Esophagus squamous epithelium (tissue), 5 donors: Measurements from ENCODE around the gene MAD1L1. TPM values are rescaled to one million over a fixed set of nuclear protein-coding genes. Genes with fewer than 3 reads are reported as not detected.

ENCODE experiments used
- DNase-seq: peaks from one replicate; lab custom pipeline; 2025; lab: John Stamatoyannopoulos, UW
- H3K27ac ChIP-seq, 4 donors: fragments of 200-600 bp; sonication (generic); one replicate each; pipeline ENCODE4 v1.5.1; 2016 to 2019; ENCODE audit warnings: mild to moderate bottlenecking in 1 of 4
- H3K27me3 ChIP-seq, 4 donors: fragments of 200-600 bp; sonication (generic); 1 replicate in 3 of 4; 2 replicates in 1 of 4; pipeline versions ENCODE4 v1.5.1 to v1.6.0; 2017 to 2021; ENCODE audit warnings: antibody characterized with exemption in 1 of 4
- H3K36me3 ChIP-seq, 3 donors: fragments of 200-600 bp; sonication (generic); one replicate each; pipeline ENCODE4 v1.5.1; 2016 to 2019
- H3K4me1 ChIP-seq, 3 donors: fragments of 200-600 bp; sonication (generic); one replicate each; pipeline ENCODE4 v1.5.1; 2017 to 2019
- H3K4me3 ChIP-seq, 4 donors: fragments of 200-600 bp; sonication (generic); 1 replicate in 3 of 4; 2 replicates in 1 of 4; pipeline ENCODE4 v1.5.1; 2016 to 2019; ENCODE audit warnings: mild to moderate bottlenecking in 2 of 4, moderate library complexity in 1 of 4
- H3K9me3 ChIP-seq, 3 donors: fragments of 200-600 bp; sonication (generic); one replicate each; pipeline ENCODE4 v1.5.1; 2016 to 2019
- POLR2A ChIP-seq, 4 donors: fragments of 450-650 bp; IDR thresholded peaks; one replicate each; pipeline ENCODE4 v1.6.1; 2017; ENCODE audit warnings: antibody characterized with exemption in 4 of 4, mild to moderate bottlenecking in 4 of 4, moderate library complexity in 3 of 4
- WGBS, 2 donors: methylation state at CpG; one replicate each; pipeline ENCODE4 v1.1.5; 2018; 5-methylcytosine and 5-hydroxymethylcytosine counted together
- intact Hi-C: fragments of 100-400 bp; cut with DNase I; formaldehyde crosslinking; loops from one replicate; pipeline ENCODE4 v1.15.0; 2022
- total RNA-seq, 4 donors: library from RNA; depleted of rRNA; stranded (reverse); fragments of >200 nt; gene quantifications; one replicate each; pipeline ENCODE4 v1.1.0, GENCODE V29; 2016
- TF ChIP-seq, protein P1 (sequence below), 6 experiments: fragments of 450-650 bp in 4 of 6; fragments of 200-600 bp in 2 of 6; sonication (generic) in 2 of 6; IDR thresholded peaks; one replicate each; pipeline ENCODE4 v1.5.1; 2016 to 2019; ENCODE audit warnings: antibody characterized with exemption in 6 of 6, mild to moderate bottlenecking in 4 of 6, moderate library complexity in 4 of 6
- donor health status: DM: yes; HTN: yes; CAD: no.

Gene MAD1L1
- total RNA-seq, 4 donors from 2014 or later = 16.6 to 40.4 (median 30.2) TPM

DNA sequence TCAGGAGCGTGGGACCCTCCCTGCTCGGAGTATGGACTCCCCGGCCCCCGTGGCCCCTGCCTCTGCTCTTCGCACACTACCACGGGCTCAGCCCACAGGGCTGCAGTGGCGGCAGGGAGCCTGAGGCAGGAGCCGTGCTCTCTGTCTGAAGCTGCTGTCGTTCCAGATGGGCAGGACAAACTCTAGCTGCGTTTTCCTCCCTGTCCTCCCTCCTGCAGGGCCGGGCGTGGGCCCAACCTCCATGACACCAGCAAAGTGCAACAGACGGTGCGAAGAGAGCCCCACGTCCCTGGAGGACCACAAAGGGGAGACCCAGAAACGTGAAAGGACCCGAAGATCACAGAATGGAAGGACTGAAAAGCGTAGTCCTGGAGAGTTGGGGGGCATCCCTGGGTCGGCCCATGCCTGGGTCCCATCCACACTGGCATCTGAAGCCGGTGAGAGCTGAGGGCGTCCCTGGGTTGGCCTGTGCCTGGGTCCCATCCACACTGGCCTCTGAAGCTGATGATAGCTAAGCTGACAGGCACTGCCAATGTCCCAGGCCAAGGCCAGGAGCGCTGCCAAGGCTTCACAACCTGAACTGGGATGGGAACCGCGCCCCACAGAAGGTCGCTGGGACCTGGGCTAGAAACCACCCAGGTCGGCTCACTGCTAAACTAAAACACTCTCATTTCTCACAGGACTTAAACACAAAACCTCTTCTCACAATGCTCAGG is 267.0 kb downstream of the MAD1L1 start:
- Histone ChIP-seq H3K9me3 (no peaks in the 10 kb centered on the region), H3K4me1 (no peaks in the 10 kb centered on the region), H3K27ac (no peak overlapping the region), H3K27me3 (no peaks in the 10 kb centered on the region), H3K4me3 (no peak overlapping the region), H3K36me3 (peaks cover 0 to 20% (median 0%) of the 10 kb centered on the region in 3 donors)
- no peak for DNase-seq
- no peak for TF ChIP-seq POLR2A (IDR thresholded peaks at IDR 0.05)
- TF ChIP-seq, protein P1, sequence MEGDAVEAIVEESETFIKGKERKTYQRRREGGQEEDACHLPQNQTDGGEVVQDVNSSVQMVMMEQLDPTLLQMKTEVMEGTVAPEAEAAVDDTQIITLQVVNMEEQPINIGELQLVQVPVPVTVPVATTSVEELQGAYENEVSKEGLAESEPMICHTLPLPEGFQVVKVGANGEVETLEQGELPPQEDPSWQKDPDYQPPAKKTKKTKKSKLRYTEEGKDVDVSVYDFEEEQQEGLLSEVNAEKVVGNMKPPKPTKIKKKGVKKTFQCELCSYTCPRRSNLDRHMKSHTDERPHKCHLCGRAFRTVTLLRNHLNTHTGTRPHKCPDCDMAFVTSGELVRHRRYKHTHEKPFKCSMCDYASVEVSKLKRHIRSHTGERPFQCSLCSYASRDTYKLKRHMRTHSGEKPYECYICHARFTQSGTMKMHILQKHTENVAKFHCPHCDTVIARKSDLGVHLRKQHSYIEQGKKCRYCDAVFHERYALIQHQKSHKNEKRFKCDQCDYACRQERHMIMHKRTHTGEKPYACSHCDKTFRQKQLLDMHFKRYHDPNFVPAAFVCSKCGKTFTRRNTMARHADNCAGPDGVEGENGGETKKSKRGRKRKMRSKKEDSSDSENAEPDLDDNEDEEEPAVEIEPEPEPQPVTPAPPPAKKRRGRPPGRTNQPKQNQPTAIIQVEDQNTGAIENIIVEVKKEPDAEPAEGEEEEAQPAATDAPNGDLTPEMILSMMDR (IDR thresholded peaks at IDR 0.05) = no peak
- intact Hi-C loops = no loop called here
- WGBS, 2 donors = 98% methylated on average over 6 of the region's 26 CpGs; no CpG with 5 or more reads in 1 of the 2 donors

DNA sequence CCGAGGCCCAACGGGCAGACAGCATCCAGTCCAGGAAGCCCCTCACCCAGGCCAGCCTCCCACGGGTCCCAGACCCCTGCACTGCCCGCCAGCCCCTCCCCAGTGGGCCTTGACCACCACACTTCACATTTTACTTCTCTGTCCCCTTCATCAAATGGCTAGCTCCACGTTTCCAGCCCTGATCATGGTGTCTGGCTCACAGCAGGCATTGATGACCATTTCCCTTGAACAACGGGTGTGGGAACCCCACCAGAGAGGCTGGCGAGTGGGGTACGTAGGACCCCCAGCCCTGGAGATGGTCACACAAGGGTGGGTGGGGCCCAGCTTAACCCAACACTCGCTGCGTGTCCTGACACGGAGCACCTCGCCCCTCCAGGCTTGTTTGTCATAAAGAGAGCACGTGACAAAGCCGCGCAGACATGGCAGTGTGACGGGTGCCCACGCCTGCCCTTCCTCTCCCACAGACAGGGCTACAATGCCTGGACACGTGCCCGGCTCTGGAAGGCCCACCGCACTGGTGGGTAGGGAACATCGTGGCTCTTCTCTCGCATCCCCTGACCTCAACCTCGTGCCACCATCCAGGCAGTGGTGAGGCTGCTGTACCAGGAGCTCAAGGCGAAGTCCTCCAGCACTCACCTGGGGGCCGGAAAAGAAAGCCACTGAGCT is 267.7 kb downstream of the MAD1L1 start:
- H3K4me3 ChIP-seq = no peak overlapping the region
- 76 to 87% methylated on average over 3 to 12 of the region's 25 CpGs for WGBS, 2 donors
- peaks cover 0 to 20% (median 0%) of the 10 kb centered on the region in 3 donors for H3K36me3 ChIP-seq
- H3K9me3 ChIP-seq = no peaks in the 10 kb centered on the region
- H3K4me1 ChIP-seq = no peaks in the 10 kb centered on the region
- TF ChIP-seq, protein P1 (IDR thresholded peaks at IDR 0.05) = no peak
- TF ChIP-seq POLR2A (IDR thresholded peaks at IDR 0.05) = no peak
- intact Hi-C loops = no loop called here
- no peak overlapping the region for H3K27ac ChIP-seq
- no peaks in the 10 kb centered on the region for H3K27me3 ChIP-seq
- no peak for DNase-seq

DNA sequence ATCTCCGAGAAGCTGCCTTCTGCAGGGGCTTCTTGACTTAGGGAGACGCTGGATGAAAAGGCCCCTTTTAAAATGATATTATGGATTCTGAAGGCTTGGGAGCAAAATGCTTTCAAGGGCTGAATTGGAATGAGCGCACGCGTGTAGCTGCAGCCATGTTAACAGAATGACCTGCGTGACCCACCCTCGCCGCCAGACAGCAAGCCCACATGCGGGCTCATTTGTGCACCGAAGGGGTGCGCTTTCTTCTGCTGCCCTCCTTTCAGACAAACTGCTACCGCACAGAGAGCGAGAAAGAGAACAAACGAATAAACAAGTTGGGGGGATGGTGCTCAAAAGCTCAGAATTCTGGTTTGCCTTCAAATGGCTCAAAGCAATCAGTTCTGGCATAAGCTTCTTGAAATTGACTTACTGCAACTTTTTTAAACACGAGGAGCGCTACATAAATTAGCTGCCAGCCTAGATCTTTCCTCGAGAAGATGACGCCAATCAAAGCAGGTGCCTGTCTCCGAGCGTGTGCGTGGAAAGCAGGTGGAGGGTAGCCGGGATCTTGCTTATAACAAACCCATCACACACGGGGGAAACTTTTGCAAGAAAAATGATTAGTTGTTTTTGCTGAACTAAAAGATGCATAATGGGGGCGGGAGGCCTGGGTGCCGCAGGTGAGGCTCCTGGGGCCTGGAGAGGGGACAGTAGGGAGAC is 268.4 kb downstream of the MAD1L1 start:
- no peaks in the 10 kb centered on the region for H3K27me3 ChIP-seq
- no peak overlapping the region for H3K27ac ChIP-seq
- H3K4me3 ChIP-seq = no peak overlapping the region
- TF ChIP-seq, protein P1 (IDR thresholded peaks at IDR 0.05) = no peak
- no peak for TF ChIP-seq POLR2A (IDR thresholded peaks at IDR 0.05)
- DNase-seq = no peak
- intact Hi-C loops = no loop called here
- no peaks in the 10 kb centered on the region for H3K4me1 ChIP-seq
- peaks cover 0 to 20% (median 0%) of the 10 kb centered on the region in 3 donors for H3K36me3 ChIP-seq
- H3K9me3 ChIP-seq = no peaks in the 10 kb centered on the region
- 95 to 96% methylated on average over 21 of the region's 25 CpGs for WGBS, 2 donors

DNA sequence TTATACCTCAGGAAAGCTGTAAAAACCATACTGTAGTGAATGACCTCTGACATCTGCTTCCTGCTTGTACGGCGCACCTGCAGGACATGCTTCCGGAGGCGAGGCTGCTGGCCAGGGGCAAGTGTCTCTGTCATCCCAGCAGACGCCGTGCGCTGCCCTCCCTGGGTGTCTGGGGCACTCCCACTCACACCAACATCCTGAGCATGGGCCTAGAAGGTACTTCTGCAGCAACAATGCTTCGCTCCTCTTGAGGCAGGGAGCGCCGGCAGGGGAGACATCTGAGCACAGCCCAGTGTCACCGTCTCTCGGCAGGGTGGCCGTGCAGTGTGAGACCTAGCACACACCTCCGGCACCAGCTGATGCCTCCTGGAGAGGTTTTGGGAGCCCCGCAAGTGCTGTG is 269.2 kb downstream of the MAD1L1 start:
- no peak overlapping the region for H3K27ac ChIP-seq
- peaks cover 0 to 18% (median 0%) of the 10 kb centered on the region in 3 donors for H3K36me3 ChIP-seq
- TF ChIP-seq POLR2A (IDR thresholded peaks at IDR 0.05) = no peak
- TF ChIP-seq, protein P1 (IDR thresholded peaks at IDR 0.05) = no peak
- no peak for DNase-seq
- no peaks in the 10 kb centered on the region for H3K27me3 ChIP-seq
- no peaks in the 10 kb centered on the region for H3K4me1 ChIP-seq
- H3K9me3 ChIP-seq = no peaks in the 10 kb centered on the region
- intact Hi-C loops = no loop called here
- WGBS, 2 donors = 80 to 90% methylated on average over 7 to 8 of the region's 15 CpGs
- H3K4me3 ChIP-seq = no peak overlapping the region
